Measurements from ENCODE around the gene NUP98.

DNA sequence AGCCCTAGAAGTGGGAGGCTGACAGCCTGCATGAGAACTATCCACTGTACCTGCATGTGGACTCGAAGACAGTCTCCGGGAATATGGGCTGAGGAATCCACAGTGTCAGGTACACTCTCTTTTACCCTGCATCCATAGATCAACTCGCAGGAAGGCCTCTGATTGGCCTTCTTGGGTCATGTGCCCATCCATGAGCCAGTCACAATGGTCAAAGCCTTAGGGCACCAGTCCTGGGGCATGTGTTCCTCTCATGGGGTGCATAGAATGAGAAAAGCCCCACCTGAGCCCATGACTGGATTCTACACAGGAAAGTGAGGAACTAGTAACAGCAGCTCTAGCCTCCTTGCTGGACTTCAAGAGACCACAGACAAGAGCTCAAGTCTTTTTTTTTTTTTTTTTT lies 141.8 kb downstream of the NUP98 start:
- TF ChIP-seq, protein P1, sequence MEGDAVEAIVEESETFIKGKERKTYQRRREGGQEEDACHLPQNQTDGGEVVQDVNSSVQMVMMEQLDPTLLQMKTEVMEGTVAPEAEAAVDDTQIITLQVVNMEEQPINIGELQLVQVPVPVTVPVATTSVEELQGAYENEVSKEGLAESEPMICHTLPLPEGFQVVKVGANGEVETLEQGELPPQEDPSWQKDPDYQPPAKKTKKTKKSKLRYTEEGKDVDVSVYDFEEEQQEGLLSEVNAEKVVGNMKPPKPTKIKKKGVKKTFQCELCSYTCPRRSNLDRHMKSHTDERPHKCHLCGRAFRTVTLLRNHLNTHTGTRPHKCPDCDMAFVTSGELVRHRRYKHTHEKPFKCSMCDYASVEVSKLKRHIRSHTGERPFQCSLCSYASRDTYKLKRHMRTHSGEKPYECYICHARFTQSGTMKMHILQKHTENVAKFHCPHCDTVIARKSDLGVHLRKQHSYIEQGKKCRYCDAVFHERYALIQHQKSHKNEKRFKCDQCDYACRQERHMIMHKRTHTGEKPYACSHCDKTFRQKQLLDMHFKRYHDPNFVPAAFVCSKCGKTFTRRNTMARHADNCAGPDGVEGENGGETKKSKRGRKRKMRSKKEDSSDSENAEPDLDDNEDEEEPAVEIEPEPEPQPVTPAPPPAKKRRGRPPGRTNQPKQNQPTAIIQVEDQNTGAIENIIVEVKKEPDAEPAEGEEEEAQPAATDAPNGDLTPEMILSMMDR (IDR thresholded peaks at IDR 0.05), result no peak
- no peak for TF ChIP-seq POLR2A (IDR thresholded peaks at IDR 0.05)

Measured in ovary (tissue), 3 donors.